ENCODE data around the gene SLC8A1. TPM values are rescaled to one million over a fixed set of nuclear protein-coding genes. Genes with fewer than 3 reads are reported as not detected.
A peak's percentile ranks its signal among the peaks of the same experiment; 100 is the strongest.

SLC8A1 gene
- polyA plus RNA-seq, 4 donors, result 65.2 to 77.2 (median 68.5) TPM

DNA sequence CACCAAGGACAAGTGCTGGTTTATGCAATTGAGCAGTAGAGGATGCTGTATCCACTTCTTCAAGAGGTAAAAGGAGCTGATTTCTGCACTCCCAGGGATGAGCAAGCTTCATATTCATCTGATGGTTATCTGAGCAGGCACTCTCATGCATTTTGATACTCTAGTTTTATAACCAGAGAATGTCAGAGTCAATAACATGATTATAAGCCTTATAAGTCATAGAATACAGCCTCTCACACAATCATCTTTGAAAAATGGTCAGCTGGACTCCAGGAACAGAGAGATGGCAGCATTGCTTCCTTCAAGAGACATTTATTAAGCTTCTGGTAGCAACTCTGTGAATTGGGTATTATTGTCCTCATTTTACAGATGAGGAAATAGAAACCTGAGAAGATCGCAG is 167.1 kb downstream of the SLC8A1 start:
- no peak for DNase-seq (ENCODE audit: low read depth in 4 of 4, low spot score in 2 of 4)

DNA sequence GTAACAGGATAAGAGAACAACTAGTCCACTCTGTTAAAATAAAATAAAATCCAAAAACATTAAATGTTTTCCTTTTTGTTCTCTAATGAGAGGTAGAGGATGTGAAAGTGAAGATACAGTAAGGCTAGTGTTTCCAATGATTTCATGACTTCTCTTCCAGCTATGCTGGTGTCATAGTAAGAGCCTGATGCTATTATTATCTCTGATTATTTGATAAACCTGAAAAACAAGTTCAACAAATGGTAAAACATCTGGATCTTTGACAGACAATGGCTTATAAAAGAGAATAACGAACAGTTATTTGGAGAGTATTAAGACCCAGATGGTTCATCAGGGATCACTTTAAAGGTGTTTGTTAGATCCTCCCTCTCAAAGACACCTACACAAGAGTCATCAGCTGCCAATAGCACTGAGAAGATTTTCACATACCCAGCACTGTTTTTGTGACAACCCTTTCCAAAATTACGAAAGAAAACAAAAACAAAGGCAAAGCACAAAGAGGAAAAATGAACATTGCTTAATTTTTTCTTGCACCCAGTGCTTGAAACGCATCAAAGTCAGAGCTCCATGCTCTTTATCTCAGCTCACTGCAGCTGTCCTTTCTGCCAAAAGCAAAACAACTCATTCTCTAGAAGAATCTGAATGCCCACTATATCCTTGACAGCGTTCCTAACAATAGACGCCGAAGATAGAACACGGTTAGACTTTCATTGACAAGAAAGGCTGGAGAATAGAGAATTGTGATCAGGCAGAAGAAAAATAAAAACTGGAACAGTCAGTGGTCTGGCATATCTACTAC is 168.6 kb downstream of the SLC8A1 start:
- no peak for DNase-seq (ENCODE audit: low read depth in 4 of 4, low spot score in 2 of 4)

DNA sequence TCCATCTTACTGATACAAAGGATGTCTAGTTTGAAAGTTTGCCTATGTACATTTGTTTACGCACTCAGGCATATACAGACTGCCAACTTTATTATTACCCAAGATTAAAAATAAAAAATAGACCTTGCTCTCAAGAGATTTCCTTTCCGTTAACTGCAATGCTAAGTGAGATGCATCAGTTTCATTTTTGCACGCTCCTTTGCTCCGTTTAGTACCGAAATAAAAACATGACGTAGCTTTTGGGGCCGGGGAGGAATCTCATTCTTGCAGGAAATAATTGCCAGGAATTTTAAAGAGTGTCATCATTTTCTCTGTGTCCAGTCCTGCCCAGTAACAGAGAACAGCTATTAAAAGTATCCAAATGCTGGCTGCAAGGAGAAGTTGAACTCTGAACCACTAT is 169.5 kb downstream of the SLC8A1 start:
- no peak for DNase-seq (ENCODE audit: low read depth in 4 of 4, low spot score in 2 of 4)

DNA sequence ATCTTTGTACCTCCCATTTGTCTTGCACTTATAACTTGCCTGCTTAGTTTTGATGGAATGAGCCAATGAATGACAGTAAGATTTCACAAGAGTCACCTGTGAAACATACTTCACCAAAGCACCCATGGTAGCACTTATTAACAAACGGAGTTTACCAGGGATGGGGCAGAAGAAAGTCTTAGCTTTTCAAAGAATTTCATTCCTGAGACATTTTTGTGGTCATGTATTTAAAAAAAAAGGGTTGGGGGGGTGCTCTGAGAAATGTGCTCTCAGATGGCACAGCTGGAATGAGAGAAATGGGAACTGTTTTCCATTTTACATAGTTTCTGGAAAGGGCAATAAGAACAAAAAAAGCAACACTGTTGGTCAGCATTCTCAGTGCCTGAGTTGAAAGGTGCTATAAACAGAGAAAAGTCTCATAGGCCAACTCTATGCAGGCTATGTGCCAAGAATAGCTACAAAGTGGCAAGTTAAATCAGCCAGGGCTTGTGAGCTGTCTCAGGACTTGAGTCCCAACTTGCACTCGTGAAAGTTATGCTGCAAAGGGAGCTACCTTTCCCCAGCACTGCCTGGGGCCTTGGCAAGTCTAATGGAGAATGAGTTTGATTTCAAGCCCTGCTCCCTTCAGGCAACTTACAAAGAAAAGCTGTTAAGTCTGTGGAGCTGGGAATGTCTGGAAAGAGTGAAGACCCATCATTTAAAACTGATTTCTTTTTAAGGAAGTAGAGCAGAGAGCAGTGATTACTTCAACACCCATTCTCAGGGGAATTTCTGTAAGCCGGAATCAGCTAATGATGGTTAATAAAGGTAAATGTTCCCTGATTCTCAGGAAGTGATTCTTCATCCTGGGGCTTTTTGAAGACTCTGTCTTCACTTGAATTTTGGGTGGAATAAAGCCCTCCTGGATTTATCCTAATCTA is 170.6 kb downstream of the SLC8A1 start:
- DNase-seq (ENCODE audit: low read depth in 4 of 4, low spot score in 2 of 4), result no peak

DNA sequence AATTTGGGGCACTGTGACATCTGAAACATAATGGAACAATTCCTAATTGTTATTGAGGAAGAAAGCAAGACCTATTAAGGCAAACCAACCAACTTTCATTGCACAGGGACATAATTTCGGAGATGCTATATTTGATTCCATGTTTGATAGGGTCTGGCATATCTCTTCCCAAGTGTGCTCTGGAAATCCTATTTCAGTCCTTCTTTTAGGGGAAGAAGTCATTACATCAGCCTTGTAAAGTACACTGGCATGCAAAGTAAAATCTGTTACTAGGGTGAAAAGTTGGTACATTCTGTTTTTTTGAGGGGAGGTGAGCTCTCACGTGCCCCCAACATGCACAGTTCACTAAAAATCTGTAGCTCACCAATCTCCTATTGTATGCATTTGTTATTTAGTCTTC is 172.4 kb downstream of the SLC8A1 start:
- DNase-seq (ENCODE audit: low read depth in 4 of 4, low spot score in 2 of 4), result no peak

DNA sequence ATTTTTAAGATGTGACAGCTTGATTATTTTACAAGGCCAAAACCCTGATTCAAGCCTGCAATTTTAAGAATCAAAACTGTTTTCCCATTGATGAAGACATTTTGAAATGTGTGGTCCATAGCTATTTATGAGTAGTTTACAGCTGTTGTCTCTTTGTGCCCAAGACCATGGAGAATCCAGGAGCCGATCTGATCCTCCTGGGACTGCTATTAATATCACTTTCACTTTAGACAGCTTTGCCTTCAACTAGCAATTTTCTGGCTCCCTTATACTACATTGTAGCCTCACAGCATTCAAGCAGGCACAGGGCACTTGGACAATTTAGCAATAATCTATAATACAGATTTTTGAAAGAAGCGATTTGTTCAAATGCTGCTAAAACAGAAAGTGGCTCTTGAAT is 172.9 kb downstream of the SLC8A1 start:
- DNase-seq (ENCODE audit: low read depth in 4 of 4, low spot score in 2 of 4), result no peak

DNA sequence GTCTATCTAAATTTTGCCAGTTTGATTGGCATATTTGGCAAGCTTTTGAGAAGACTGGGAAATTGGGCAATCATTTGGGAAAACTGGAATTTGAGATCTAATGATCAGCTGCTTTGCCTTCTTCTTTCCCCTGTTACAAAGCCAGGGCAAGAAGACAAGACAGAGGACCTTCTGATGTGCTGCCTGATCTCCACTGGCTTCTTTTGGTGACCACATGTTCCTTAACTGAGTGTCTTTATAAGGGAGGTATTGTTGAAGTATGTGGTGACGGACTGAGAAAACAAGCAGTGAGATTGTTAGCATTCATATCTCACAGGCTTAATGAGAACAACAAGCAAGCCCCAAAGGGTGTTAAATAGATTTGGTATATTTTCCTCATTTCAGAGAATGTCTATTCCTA is 175.8 kb downstream of the SLC8A1 start:
- no peak for DNase-seq (ENCODE audit: low read depth in 4 of 4, low spot score in 2 of 4)

DNA sequence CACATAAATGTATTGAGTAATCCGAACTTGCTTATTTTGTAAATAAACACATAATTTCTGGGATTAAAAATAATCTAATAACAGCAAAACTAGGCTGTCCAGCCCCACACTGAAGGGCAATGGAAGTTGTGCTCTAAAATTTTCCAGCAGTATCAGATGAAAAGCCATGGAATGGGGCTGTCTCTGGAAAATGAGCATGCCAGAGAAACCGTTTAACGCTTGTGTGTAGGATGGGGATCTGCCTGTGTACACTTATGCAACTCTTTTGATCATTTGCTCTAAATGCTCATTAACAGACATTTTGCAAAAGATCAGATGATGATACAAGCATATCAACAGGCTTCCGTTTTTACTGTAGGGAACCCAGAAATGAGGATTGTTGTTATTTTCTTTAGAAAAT is 177.6 kb downstream of the SLC8A1 start:
- no peak for DNase-seq (ENCODE audit: low read depth in 4 of 4, low spot score in 2 of 4)

DNA sequence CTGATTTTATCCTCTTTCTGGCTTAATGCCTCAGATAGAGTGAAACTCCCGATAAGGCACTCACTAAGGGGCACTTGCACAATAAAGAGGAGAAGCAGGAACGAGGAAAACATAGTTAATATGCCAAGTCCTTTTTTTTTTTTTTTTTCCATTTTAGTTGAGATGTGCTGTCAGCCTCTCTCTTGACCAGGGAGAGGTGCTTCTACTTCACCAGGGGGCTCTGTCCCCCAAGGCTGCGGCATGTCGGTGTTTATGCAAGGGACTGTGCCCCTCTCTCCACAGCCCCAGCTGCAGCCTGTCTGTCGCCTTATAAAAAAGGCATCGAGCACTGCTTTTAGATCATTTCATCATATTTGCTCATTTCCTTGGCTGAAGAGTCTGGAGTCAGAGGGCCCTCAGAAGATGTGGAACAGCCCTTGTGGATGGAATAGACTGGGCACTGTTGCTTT is 178.1 kb downstream of the SLC8A1 start:
- no peak for DNase-seq (ENCODE audit: low read depth in 4 of 4, low spot score in 2 of 4)

DNA sequence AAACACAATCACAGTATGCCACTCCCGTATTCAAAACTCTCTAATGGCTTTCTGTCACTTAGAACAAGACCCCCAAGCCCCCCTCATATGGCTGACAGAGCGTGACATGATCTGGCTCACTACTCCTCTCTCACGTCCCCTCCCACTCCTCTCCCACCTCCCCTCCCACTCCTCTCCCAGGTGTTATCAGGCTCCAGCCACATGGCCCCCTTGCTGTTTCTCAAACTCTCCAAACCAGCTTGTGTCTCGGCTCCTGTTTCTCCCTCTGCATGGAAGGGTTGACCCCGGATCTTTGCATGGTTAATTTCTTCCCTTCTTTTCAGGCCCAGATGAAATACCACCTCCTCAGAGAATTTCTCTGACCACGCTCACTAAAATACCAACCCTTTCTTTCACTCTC is 180.8 kb downstream of the SLC8A1 start:
- peak; percentile 41 to 68 (median 66) for DNase-seq (ENCODE audit: low read depth in 4 of 4, low spot score in 2 of 4)

DNA sequence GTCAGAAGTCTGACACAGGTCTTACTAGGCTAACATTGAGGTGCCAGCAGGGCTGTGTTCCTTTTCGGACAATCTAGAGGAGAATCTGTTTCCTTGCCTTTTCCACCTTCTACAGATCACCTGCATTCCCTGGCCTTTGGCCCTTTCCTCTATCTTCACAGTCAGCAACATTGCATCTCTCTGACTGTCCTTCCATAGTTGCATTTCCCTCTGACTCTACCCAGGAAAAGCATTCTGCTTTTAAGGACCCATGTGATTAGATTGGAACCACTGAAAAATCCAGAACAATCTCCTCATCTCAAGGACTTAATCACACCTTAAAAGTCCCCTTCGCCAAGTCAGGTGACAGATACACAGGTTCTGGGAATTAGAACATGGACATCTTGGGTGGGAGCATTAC is 181.5 kb downstream of the SLC8A1 start:
- DNase-seq (ENCODE audit: low read depth in 4 of 4, low spot score in 2 of 4), result no peak

DNA sequence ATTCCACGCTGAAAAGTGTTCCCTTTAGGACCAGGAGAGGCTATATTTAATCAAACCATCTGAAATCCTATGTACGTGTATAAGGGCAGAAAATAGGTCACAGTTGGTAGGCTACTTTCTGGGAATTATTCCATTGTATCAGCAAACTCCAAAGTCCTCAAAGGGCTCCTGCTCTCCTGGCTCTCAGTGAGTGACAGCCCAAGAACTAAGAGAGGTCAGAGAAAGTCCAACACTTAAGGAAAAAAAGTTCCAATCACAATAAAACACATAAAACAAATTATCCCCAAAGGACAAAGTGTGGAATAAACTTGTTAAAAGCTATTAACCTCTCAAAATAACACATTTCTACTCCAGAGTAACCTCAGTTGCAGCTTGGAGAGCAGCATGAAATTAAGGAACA is 183.3 kb downstream of the SLC8A1 start:
- DNase-seq (ENCODE audit: low read depth in 4 of 4, low spot score in 2 of 4), result no peak

DNA sequence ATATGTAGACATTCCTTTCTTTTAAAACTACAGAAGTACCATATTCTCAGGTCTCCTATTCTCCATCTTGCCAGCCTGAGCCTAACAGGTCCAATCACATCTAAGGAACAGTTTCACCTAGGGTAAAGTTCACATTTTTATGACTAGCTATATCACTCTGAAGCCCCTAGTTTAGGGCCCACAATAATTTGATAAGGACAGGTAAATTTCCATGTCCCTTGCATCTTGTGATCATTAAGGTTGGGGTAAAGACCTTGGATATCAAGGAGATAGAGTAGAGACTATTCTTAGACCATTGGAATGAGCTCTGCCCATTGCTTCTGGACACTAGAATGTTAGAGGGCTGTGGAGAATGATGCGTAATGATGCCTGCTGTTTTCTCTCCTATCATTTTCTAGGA is 185.7 kb downstream of the SLC8A1 start:
- no peak for DNase-seq (ENCODE audit: low read depth in 4 of 4, low spot score in 2 of 4)

DNA sequence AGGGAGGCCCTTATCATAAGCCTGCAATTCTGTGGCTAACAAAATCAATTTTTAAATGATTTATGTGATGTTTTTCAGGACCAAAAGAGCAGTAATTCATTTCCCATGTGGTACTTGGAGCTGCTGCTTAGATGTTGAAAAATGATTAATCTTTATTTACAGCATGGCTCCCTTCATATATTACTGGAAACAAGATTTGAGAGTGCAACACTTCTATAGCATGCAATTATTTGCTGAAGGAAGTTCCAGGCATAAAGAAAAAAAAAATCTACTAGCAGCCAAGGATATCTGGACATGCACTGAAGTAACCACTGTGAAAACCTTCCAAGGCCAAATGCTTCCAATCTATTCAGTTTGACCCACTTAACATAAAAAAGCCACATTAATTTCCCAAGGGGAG is 186.3 kb downstream of the SLC8A1 start:
- no peak for DNase-seq (ENCODE audit: low read depth in 4 of 4, low spot score in 2 of 4)

DNA sequence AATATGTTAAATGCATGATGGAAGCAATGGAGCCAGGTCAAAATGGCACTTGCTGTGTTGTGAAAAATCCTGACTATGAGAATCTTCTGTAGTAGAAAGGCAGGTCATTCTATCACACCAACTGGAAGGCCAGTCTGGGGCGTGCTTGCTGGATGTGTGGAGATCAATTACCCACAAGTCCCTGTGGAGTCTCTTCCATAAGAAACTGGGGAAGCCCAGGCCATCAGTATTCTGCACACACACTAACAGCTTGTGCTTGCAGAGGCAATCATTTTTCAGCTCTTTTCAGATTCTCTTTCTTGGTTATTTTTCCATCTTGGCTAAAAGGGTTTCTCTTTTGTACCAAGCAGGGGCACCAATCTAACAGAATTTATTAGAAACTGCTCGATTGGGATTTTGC is 190.8 kb downstream of the SLC8A1 start:
- no peak for DNase-seq (ENCODE audit: low read depth in 4 of 4, low spot score in 2 of 4)

DNA sequence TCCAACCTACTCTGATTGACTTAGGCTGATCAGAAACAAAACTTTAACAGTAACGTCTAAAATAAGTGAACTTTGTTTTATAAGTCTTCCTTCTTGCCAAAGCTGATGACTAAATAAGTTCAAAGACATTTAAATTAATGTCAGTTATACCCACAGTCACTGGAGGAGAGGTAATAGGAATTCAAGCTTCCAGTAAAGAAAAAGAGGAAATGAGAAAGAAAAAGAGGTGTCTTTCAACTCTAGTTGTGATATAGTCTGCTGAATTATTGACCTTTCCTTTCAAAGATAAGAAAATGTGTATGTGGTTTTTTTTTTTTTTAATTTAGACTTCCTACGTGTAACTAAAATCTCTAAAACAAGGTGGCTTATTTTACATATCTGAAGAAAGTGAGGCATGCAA is 191.5 kb downstream of the SLC8A1 start:
- DNase-seq (ENCODE audit: low read depth in 4 of 4, low spot score in 2 of 4), result no peak

DNA sequence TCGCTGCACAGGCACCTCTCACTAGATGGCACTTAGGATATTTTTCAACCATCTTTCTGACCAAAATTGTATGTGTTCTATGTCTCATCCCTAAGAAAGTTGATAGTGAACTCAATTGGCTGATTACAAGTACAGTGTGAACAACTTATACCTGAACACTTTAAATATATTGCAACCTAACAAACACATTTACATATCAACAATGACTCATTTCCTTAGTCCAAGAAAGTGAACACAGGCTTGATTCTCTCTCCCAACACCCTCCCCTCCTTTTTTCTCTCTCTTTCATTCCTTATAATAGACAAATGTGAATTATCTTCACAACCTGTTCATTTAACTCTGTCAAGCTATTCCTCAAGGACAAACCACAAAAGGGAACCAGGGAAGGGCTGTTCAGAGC is 192.0 kb downstream of the SLC8A1 start:
- no peak for DNase-seq (ENCODE audit: low read depth in 4 of 4, low spot score in 2 of 4)

DNA sequence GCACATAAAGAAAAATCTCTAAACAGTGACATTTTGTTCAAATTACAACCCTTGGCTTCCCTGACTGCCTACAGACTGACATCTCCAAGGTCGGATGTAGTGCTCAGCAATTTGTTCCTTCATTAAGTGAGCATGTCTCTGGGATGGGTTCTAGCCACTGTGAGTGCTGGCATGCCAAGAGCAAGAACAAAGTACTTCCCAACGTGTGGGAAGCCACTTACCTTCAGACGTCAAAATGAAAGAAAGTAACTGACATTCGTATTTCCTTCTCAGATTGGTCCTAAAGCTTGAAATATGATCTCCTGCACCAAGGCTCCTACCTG is 193.8 kb downstream of the SLC8A1 start:
- DNase-seq (ENCODE audit: low read depth in 4 of 4, low spot score in 2 of 4), result no peak

DNA sequence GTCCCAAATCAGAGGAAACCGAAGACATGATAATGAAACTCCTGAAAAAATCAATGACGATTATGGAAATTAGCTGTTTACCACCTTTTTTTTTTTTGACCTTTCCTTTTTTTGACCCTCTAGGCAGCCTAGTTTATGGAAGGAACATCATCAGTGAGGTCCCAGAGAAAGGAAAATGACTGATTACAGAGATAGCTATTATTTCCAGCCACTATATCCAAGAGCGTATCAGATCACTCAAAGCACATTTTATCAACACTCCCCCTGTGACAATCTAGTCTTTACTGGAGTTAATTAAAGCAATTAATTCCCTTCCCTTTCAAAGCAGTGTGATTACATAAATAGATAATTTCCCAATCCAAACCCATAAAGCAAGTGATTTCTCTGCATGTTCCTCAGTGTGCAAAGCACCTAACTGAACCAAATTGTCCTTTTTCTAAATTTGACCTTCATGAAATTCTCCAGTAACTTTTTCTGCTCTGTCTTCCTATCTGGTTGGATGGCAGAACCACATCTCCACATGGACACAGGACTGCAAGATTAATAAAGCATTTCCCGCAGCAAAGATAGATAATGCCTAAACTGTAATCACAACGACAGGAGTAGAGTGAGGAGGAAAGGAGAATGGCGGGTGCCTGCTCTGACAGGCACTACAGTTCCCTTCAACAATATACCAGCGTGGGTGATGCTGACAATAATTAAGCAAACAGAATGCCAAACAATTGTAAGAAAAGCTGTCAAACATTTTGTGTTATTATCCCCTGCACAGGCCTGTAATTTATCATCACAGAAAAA is 194.4 kb downstream of the SLC8A1 start:
- no peak for DNase-seq (ENCODE audit: low read depth in 4 of 4, low spot score in 2 of 4)

DNA sequence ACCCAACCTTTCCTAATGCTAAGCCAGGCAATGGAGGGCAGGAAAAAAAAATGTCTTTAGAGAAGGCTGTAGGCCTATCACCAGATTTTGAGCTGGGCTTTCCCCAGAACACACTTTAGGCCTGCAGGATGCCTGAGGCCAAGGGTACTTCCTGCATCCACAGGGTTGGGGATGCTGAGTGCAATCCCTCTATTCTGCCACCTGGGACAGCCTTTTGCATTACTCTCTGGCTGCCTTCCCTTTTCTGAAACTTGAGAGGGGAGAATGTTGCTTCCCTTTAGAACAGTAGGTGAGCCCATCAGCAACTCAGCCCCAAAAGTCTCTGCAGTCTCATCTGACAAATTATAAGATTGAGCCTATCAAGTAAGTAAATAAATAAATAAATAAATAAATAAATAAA is 195.2 kb downstream of the SLC8A1 start:
- no peak for DNase-seq (ENCODE audit: low read depth in 4 of 4, low spot score in 2 of 4)

DNA sequence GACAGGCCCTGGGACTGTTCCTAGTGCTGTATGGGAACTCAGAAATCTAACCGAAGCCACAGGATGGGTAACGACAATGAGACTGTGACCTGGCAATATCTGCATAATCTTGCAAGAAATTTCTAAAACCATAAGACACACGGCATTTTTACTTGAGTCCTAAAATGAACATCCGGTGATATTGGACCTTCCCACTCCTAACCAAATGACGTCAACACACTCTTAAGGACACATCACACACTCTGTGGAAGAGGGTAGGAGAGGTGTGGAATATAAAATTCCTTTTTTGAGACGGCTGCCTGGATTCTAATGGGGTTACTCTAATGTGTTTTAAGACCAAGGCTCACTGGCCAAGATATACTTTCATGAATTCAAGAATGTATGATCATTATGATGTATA is 195.9 kb downstream of the SLC8A1 start:
- no peak for DNase-seq (ENCODE audit: low read depth in 4 of 4, low spot score in 2 of 4)

Data from left renal cortex interstitium (tissue), 4 donors.